Femur (tissue), 1 donor: ENCODE results near the gene ATP7A.
"Not testable (repeated sequence)": the region's sequence is repeated elsewhere in the genome, so short reads cannot be mapped to it uniquely, and the experiment has no call there.

Experiments
- DNase-seq: peaks from one replicate; pipeline ENCODE4 v3.0.0-alpha.2; 2017

ATP7A gene

GRCh38 chrX:77910108-77910840 lies at the start of gene ATP7A:
Gene ATP7A (plus strand): TSS chrX:77910693. CDS start chrX:77971642, 60,949 bp downstream.
- DNase-seq = peak; percentile 94

DNA sequence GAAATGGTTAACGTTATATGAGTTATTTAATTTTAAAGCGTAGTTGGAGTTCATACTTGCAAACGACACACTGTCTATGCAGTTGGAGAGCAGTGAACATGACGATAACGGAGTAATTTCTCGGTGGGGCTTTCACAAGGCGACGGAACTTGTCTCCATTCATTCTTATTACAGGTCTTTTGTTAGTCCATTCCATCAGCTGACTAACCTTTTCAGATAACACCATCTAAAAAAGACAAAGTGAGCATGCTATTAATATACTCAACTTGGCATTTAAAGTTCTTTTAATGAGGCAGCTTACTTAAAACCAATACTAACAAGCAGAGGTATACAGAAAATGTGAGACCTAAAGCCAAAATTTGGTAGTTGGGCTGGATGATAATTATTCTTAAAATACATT lies 35.1 kb upstream of the ATP7A start:
- no peak for DNase-seq

- not testable (repeated sequence) for DNase-seq
These were observed 29.1 kb upstream of the ATP7A start for GRCh38 chrX:77881418-77881817.

- DNase-seq = no peak
These were observed 17.6 kb upstream of the ATP7A start for GRCh38 chrX:77892887-77893286.

- DNase-seq = no peak
These were observed 16.8 kb upstream of the ATP7A start for GRCh38 chrX:77893713-77894112.

DNA sequence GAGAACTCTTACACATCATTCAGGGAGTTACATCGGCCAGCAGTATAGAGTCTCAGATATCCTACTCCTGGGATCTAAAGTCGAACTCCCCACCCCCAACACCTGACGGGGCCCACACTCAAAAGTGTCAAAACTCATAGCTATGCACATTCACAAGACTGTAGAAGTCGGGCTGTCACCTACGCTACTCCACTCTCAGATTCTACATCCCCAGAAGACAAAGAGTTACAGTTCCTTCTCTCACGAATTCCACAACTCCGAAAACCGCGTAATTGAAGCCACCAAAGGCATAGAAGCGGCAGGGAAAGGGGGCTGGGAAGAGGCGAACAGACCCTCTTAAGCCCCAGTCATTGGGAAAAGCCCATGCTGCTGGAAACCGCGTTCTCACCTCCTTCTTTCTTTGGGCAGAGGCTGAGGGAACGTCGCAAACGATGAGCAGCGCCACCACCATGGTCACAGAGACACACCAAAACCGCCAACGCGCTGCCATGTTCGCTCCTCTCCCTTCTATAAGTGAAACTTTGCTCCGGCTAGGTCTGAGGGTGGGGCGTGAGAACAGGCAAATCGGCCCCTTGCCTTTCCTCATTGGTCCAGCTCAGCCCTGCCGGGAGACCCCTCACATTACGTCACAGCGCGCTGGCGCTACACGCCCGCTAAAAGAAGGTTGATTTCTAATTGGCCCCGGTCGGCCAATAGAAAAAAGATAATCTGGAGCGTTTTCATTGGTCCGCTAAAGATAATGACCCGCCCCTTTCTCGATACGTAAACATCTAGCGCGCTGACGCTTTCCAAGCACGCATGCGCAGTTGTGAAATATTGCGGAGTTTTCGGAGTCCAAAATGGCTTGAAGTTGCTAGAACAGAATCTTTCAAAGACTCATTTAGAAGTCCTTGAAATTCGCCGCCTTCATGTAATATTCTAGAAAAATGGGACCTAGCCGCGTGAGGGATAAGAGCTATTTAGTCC lies 15.3 kb upstream of the ATP7A start, which contains the start of gene MAGT1:
MAGT1 (minus strand) TSS at position 515 of the 966 bp plus-strand sequence; CDS start at position 490, 25 bp downstream.
- DNase-seq = peak; percentile 96

GRCh38 chrX:77899081-77899828 lies 11.2 kb upstream of the ATP7A start, which contains the start of gene COX7B:
Gene COX7B (plus strand): TSS chrX:77899468. CDS start chrX:77899554, 86 bp downstream.
- DNase-seq = peak; percentile 86

DNA sequence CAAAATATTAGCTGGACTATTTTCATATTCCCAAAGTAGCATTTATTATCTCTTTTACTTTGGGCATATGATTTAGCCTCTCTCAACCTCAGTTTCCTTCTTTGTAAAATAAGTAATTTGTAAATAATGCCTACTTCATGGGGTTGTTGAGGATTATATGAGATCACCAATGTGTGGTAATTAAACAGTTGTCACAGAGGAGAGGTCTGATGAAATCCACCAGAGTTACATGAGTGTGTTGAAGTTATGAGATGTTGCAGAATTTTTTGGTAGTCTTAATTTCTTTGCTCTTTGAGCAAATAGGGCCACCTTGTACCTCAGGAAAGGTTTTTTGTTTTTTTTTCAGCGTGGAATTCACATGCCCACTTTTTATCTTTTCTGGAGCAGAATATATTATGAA lies 9.8 kb upstream of the ATP7A start:
- no peak for DNase-seq

DNA sequence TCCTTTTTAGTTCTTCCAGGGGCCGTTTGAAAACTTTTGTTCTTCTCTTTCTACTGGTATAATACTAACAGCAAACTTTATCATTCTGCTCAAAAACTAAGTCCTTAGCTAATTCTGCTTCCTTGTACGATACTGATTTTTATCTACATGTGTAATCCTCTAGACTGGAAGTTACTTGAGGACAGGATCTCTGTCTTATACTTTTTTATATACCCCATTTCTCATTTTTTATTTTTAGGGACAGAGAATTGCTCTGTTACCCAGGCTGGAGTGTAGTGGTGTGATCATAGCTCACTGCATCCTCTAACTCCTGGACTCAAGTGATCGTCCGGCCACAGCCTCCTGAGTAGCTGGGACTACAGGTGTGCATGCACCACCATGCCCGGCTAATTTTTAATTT lies 9.0 kb upstream of the ATP7A start:
- DNase-seq = no peak

DNA sequence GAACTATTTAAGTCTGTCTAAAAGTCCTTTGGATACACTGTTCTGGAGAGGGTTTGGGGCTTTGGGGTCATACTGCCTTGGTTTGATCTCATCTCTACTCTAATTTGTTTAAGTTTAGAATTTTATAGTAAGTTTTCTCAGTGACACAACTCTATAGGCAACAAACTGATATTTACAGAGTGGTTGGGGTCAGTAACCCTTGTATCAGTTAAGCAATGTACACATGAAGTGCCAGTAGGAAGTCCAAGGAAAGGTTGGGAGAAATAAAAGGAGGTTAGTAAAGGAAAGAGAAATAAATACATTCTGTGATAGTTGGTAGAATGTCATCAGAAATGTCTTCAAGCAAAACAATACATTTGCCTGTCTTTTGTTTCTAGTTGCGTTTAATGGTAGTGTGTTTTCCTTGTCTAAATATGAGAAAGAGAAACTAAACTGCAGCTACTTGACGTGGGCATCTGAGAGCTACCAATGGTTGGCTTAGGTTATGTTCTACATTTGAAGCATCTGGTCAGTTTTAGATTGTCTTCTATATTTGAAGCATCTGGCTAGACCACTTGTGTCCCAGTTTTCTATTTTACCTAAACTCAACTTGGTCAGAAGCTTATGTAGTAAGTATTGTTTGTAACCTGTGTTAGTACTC lies 6.9 kb downstream of the ATP7A start:
- DNase-seq = no peak

DNA sequence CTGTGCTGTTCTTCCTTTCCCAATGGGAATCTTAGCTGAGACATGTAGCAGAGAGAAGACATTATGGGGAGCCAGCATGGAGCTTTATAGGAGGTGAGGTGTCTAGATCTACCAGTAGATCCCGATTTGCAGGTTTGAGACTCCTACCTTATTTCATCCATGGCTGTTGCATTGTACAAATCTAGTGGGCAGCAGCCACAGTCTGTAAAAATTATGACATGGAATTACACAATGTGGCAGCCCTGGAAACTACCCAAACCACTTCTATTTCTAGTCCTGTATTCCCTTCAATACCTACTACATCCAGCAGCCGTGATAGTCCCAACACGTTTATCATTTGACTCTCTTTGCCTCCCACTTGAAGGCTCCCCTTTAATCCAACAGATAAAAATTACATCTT lies 8.1 kb downstream of the ATP7A start:
- no peak for DNase-seq

DNA sequence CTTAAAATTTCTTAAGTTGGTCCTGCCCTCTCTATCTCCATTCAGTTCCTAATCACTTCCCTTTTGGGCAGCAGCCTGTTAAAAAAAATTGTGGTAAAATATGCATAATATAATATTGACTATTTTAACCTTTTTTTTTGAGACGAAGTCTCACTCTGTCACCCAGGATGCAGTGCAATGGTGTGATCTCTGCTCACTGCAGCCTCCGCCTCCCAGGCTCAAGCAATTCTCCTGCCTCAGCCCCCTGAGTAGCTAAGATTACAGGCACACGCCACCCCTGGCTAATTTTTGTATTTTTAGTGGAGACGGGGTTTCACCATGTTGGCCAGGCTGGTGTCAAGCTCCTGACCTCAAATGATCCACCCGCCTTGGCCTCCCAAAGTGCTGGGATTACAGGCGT lies 8.9 kb downstream of the ATP7A start:
- not testable (repeated sequence) for DNase-seq

GRCh38 chrX:77922787-77923186 lies 12.3 kb downstream of the ATP7A start:
- no peak for DNase-seq

- no peak for DNase-seq
These were observed 13.9 kb downstream of the ATP7A start for GRCh38 chrX:77924320-77924859.

GRCh38 chrX:77925764-77926163 lies 15.3 kb downstream of the ATP7A start:
- no peak for DNase-seq

DNA sequence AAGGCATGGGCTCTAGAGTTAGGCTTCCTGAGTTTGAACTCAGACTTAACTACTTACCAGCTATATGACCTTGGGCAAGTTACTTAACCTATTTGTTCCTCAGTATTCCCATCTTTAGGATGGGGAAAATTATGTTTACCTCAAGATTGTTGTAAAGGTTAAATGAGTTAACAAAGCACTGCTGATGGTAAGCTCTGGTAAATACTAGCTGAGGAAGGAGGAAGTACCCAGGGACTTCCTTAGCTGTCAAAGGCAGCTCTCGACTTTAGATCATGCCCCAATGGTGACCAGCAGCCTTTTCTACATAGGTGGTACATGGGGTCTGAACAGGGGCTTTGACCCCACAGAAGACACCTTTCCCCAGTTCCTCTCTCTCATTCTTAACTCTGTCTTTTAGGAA lies 20.1 kb downstream of the ATP7A start:
- DNase-seq = no peak

DNA sequence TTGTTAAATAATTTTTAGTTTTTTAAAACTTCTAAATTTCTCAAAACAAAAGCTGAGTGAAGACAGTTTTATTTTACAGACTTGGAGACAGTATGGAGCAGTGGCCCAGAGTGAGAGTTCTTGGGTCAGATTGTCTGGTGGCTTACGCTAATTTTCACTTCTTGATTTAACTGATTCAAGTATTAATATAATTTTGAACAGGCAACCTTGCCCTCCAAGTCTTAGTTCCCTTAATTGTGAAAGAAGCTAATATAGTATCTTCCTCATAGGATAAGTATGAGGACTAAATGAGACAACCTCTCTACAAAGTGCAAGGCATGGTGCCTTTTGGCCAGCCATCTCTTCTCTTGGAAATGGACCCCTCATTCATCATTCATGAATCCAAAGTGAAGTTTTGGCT lies 25.4 kb downstream of the ATP7A start:
- DNase-seq = no peak

DNA sequence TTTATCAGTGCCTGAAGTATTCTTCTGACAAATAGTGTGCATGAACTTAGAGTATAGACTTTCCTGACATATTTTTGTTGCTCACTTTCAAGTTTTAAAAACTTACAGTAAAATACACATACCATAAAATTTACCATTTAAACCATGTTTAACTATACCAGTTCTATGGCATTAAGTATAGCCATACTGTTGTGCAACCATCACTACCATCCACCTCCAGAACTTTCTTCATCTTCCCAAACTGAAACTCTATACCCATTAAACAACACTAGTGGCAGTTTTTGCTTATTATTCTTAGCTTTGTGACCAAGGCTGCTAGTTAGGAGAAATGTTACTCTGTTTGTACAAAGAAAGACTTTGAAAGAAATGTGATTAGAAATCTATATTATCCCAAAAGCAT lies 25.8 kb downstream of the ATP7A start:
- no peak for DNase-seq

DNA sequence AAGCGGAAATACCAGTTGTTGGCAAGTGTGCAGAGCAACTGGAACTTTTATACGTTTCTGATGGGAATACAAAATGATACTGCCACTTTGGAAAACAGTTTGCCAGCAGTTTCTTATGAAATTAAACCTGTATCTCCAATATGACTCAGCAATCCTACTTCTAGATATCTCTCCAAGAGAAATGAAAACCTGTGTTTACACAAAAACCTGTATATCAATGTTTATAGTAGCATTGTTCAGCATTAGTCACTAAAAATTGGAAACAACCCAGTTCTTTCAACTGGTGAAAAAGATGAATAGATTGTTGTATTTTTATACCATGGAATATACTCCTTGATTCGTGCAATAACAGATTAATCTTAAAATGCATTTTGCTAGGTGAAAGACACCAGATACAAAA lies 26.8 kb downstream of the ATP7A start:
- DNase-seq = no peak

- no peak for DNase-seq
These were observed 27.7 kb downstream of the ATP7A start for GRCh38 chrX:77938083-77938680.

- DNase-seq = not testable (repeated sequence)
These were observed 34.5 kb downstream of the ATP7A start for GRCh38 chrX:77945031-77945430.
